Brain microvascular endothelial cell (primary cell): Measurements from ENCODE around the gene VGLL4.

Experiments
- DNase-seq: peaks from one replicate; pipeline ENCODE4 v3.0.0-alpha.2; 2020
- H3K27ac ChIP-seq: fragments of 250-450 bp; sonication (Bioruptor Pico); 2 replicates; pipeline ENCODE4 v1.5.1; 2020; ENCODE audit warnings: mild to moderate bottlenecking, moderate library complexity
- H3K27me3 ChIP-seq: fragments of 250-450 bp; sonication (Bioruptor Pico); replicated peaks from 2 replicates; pipeline ENCODE4 v1.5.1; 2020; ENCODE audit warnings: mild to moderate bottlenecking
- H3K36me3 ChIP-seq: fragments of 250-450 bp; sonication (Bioruptor Pico); replicated peaks from 2 replicates; pipeline ENCODE4 v1.5.1; 2020; ENCODE audit warnings: mild to moderate bottlenecking
- H3K4me3 ChIP-seq: 2 replicates; pipeline ENCODE4 v1.5.1; 2011; ENCODE audit warnings: low read depth, mild to moderate bottlenecking, control low read depth, low read length, moderate library complexity
- CTCF ChIP-seq: IDR thresholded peaks from 2 replicates; pipeline ENCODE4 v1.5.1; 2011; ENCODE audit warnings: low read depth, mild to moderate bottlenecking, moderate library complexity, low read length, control low read depth, inconsistent platforms; ENCODE audit errors: missing control alignments
- in situ Hi-C: cut with HindIII; loops from 2 replicates; pipeline ENCODE4 v1.10.0; 2017; ENCODE audit warnings: low sequenced_read_pairs, low pct_ligation_motif_present

VGLL4 gene

GRCh38 chr3:11655196-11655928 is 11.6 kb upstream of the VGLL4 start:
- TF ChIP-seq CTCF = peak; percentile 64
- DNase-seq = no peak
- in situ Hi-C loops = no loop called here
- Histone ChIP-seq H3K27ac (no peak overlapping the region), H3K36me3 (no peaks in the 10 kb centered on the region), H3K4me3 (no peak overlapping the region), H3K27me3 (no peaks in the 10 kb centered on the region)

- DNase-seq = no peak
- in situ Hi-C loops = no loop called here
- no peak overlapping the region for H3K4me3 ChIP-seq
- no peak for TF ChIP-seq CTCF
- H3K27me3 ChIP-seq = no peaks in the 10 kb centered on the region
- no peaks in the 10 kb centered on the region for H3K36me3 ChIP-seq
- no peak overlapping the region for H3K27ac ChIP-seq
Observed at GRCh38 chr3:11654166-11654565, 10.5 kb upstream of the VGLL4 start.

- TF ChIP-seq CTCF = peak; percentile 15
- H3K27ac ChIP-seq = no peak overlapping the region
- H3K4me3 ChIP-seq = no peak overlapping the region
- in situ Hi-C loops = no loop called here
- H3K27me3 ChIP-seq = no peaks in the 10 kb centered on the region
- H3K36me3 ChIP-seq = no peaks in the 10 kb centered on the region
- DNase-seq = no peak
Observed at GRCh38 chr3:11653298-11654055, 9.8 kb upstream of the VGLL4 start.

- DNase-seq = no peak
- H3K27ac ChIP-seq = peak overlapping the region; percentile 35
- in situ Hi-C loops = no loop called here
- H3K27me3 ChIP-seq = no peaks in the 10 kb centered on the region
- TF ChIP-seq CTCF = no peak
- no peak overlapping the region for H3K4me3 ChIP-seq
- no peaks in the 10 kb centered on the region for H3K36me3 ChIP-seq
Observed at GRCh38 chr3:11651900-11652299, 8.2 kb upstream of the VGLL4 start.

GRCh38 chr3:11651477-11651876 is 7.8 kb upstream of the VGLL4 start:
- H3K27ac ChIP-seq = peak overlapping the region; percentile 35
- no peaks in the 10 kb centered on the region for H3K27me3 ChIP-seq
- no peaks in the 10 kb centered on the region for H3K36me3 ChIP-seq
- H3K4me3 ChIP-seq = no peak overlapping the region
- in situ Hi-C loops = no loop called here
- TF ChIP-seq CTCF = no peak
- DNase-seq = no peak
